GM19324 (cell line): ENCODE measurements around the gene TYW1B.
"Not testable (repeated sequence)": the region's sequence is repeated elsewhere in the genome, so short reads cannot be mapped to it uniquely, and the experiment has no call there.

ENCODE experiments used
- ATAC-seq: cut with Tn5 transposase; IDR thresholded peaks from one replicate; pipeline ENCODE4 v1.9.1; 2021; ENCODE audit warnings: mild to moderate bottlenecking, moderate library complexity; ENCODE audit not compliant: unreplicated experiment, low FRiP score

The TYW1B gene

GRCh38 chr7:72827839-72828591 is at the start of gene TYW1B:
TSS of gene TYW1B (minus strand) at chr7:72828200. CDS start at chr7:72828075, 125 bp downstream.
- peak; percentile 93 for ATAC-seq

- ATAC-seq: not testable (repeated sequence)
These were observed 39.6 kb upstream of the TYW1B start for GRCh38 chr7:72867591-72867990.

GRCh38 chr7:72858846-72859400 is 30.9 kb upstream of the TYW1B start:
- not testable (repeated sequence) for ATAC-seq

- ATAC-seq: not testable (repeated sequence)
These were observed 29.9 kb upstream of the TYW1B start for GRCh38 chr7:72857925-72858324.

- not testable (repeated sequence) for ATAC-seq
These were observed 27.3 kb upstream of the TYW1B start for GRCh38 chr7:72855261-72855660.

GRCh38 chr7:72852937-72853336 is 24.9 kb upstream of the TYW1B start:
- not testable (repeated sequence) for ATAC-seq

GRCh38 chr7:72850746-72851145 is 22.7 kb upstream of the TYW1B start:
- not testable (repeated sequence) for ATAC-seq

GRCh38 chr7:72844146-72844545 is 16.1 kb upstream of the TYW1B start:
- not testable (repeated sequence) for ATAC-seq

- not testable (repeated sequence) for ATAC-seq
These were observed 15.2 kb upstream of the TYW1B start for GRCh38 chr7:72843166-72843565.

GRCh38 chr7:72840966-72841511 is 13.0 kb upstream of the TYW1B start:
- not testable (repeated sequence) for ATAC-seq

GRCh38 chr7:72838315-72838714 is 10.3 kb upstream of the TYW1B start:
- ATAC-seq: not testable (repeated sequence)

GRCh38 chr7:72837291-72837690 is 9.3 kb upstream of the TYW1B start:
- not testable (repeated sequence) for ATAC-seq

GRCh38 chr7:72830567-72830966 is 2.6 kb upstream of the TYW1B start:
- not testable (repeated sequence) for ATAC-seq

GRCh38 chr7:72829687-72830354 is 1.8 kb upstream of the TYW1B start:
- ATAC-seq: peak; percentile 29

- peak; percentile 67 for ATAC-seq
These were observed 1.3 kb upstream of the TYW1B start for GRCh38 chr7:72829291-72829686.

GRCh38 chr7:72823765-72824732 is 4.0 kb downstream of the TYW1B start:
- not testable (repeated sequence) for ATAC-seq

- not testable (repeated sequence) for ATAC-seq
These were observed 5.5 kb downstream of the TYW1B start for GRCh38 chr7:72822497-72822896.

- ATAC-seq: not testable (repeated sequence)
These were observed 9.2 kb downstream of the TYW1B start for GRCh38 chr7:72818663-72819361.

- ATAC-seq: not testable (repeated sequence)
These were observed 10.3 kb downstream of the TYW1B start for GRCh38 chr7:72817661-72818060.
